Osteocyte (in vitro differentiated cells): ENCODE measurements around the gene SYNDIG1. TPM values are rescaled to one million over a fixed set of nuclear protein-coding genes. Genes with fewer than 3 reads are reported as not detected.

Experiments used
- DNase-seq: peaks from one replicate; pipeline ENCODE4 v3.0.0; 2021; ENCODE audit warnings: mixed read lengths; ENCODE audit not compliant: unreplicated experiment; ENCODE audit errors: extremely low spot score
- H3K27ac Mint-ChIP-seq: one replicate; pipeline ENCODE4 v1.8.0; 2021; ENCODE audit warnings: mild to moderate bottlenecking, mixed read lengths; ENCODE audit not compliant: unreplicated experiment
- H3K27me3 Mint-ChIP-seq: one replicate; pipeline ENCODE4 v1.8.0; 2021; ENCODE audit warnings: mixed read lengths; ENCODE audit not compliant: unreplicated experiment
- H3K36me3 Mint-ChIP-seq: one replicate; pipeline ENCODE4 v1.8.0; 2021; ENCODE audit warnings: mixed read lengths; ENCODE audit not compliant: unreplicated experiment
- H3K4me1 Mint-ChIP-seq: one replicate; pipeline ENCODE4 v1.8.0; 2021; ENCODE audit warnings: mixed read lengths; ENCODE audit not compliant: unreplicated experiment
- H3K4me3 Mint-ChIP-seq: one replicate; pipeline ENCODE4 v1.8.0; 2021; ENCODE audit warnings: mild to moderate bottlenecking, moderate library complexity, mixed read lengths; ENCODE audit not compliant: unreplicated experiment
- H3K9me3 Mint-ChIP-seq: one replicate; pipeline ENCODE4 v1.8.0; 2021; ENCODE audit warnings: mixed read lengths; ENCODE audit not compliant: unreplicated experiment
- total RNA-seq: library from RNA; stranded (reverse); gene quantifications from 2 replicates; pipeline ENCODE4 v1.2.1, GENCODE V29; 2021
- TF ChIP-seq, protein P1 (sequence below): fragments of 200-600 bp; sonication (generic); IDR thresholded peaks from 2 replicates; pipeline ENCODE4 v1.5.0; 2021; ENCODE audit warnings: antibody characterized with exemption, mild to moderate bottlenecking, moderate library complexity

Gene SYNDIG1
- total RNA-seq, 1 donor from 2014 or later = 0.40 TPM

DNA sequence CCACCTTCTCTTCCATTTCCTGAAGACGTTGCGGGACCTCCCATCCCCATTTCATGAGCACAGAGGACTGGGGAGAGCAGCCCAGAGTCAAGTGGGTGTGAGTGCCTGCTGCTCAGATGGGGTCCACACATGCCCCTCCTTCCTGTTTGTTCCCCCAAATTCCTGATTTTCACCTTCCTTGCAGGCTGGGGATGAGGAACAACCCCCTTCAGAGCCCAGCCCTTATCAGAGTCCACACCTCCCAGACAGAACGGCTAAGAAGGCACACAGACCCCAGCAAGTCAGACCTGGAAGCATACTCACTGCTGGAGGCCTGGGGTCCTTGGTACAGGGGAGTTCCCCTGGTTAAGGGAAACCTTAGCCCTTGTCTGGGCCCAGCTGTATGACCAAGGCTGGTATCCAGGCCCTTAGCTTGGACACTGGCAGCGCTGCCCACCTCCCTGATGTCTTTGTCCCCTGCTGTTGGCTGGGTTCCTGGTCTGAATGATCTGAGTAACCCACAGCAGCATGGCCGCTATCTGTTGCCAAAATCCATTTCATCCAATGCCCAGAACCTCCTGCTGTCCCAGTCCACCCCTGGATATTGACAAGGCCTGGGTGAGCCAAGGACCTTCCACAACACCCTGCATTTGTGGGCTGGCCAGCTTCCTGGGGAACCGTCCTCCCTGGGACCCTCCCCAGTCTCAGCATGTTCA lies 230.9 kb downstream of the SYNDIG1 start:
- TF ChIP-seq, protein P1, sequence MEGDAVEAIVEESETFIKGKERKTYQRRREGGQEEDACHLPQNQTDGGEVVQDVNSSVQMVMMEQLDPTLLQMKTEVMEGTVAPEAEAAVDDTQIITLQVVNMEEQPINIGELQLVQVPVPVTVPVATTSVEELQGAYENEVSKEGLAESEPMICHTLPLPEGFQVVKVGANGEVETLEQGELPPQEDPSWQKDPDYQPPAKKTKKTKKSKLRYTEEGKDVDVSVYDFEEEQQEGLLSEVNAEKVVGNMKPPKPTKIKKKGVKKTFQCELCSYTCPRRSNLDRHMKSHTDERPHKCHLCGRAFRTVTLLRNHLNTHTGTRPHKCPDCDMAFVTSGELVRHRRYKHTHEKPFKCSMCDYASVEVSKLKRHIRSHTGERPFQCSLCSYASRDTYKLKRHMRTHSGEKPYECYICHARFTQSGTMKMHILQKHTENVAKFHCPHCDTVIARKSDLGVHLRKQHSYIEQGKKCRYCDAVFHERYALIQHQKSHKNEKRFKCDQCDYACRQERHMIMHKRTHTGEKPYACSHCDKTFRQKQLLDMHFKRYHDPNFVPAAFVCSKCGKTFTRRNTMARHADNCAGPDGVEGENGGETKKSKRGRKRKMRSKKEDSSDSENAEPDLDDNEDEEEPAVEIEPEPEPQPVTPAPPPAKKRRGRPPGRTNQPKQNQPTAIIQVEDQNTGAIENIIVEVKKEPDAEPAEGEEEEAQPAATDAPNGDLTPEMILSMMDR = no peak
- no peaks in the 10 kb centered on the region for H3K9me3 Mint-ChIP-seq
- H3K27me3 Mint-ChIP-seq = peaks cover 10% of the 10 kb centered on the region
- no peak overlapping the region for H3K27ac Mint-ChIP-seq
- H3K4me3 Mint-ChIP-seq = no peak overlapping the region
- no peak for DNase-seq
- no peaks in the 10 kb centered on the region for H3K36me3 Mint-ChIP-seq
- H3K4me1 Mint-ChIP-seq = no peaks in the 10 kb centered on the region

GRCh38 chr20:24701027-24701426 lies 231.6 kb downstream of the SYNDIG1 start:
- no peaks in the 10 kb centered on the region for H3K9me3 Mint-ChIP-seq
- H3K27ac Mint-ChIP-seq = no peak overlapping the region
- peaks cover 12% of the 10 kb centered on the region for H3K27me3 Mint-ChIP-seq
- H3K36me3 Mint-ChIP-seq = no peaks in the 10 kb centered on the region
- no peaks in the 10 kb centered on the region for H3K4me1 Mint-ChIP-seq
- TF ChIP-seq, protein P1 = no peak
- peak; percentile 74 for DNase-seq
- no peak overlapping the region for H3K4me3 Mint-ChIP-seq

GRCh38 chr20:24701668-24702067 lies 232.2 kb downstream of the SYNDIG1 start:
- no peaks in the 10 kb centered on the region for H3K9me3 Mint-ChIP-seq
- H3K4me3 Mint-ChIP-seq = no peak overlapping the region
- DNase-seq = peak; percentile 77
- H3K27me3 Mint-ChIP-seq = peaks cover 18% of the 10 kb centered on the region
- TF ChIP-seq, protein P1 = no peak
- no peaks in the 10 kb centered on the region for H3K36me3 Mint-ChIP-seq
- H3K4me1 Mint-ChIP-seq = no peaks in the 10 kb centered on the region
- no peak overlapping the region for H3K27ac Mint-ChIP-seq

GRCh38 chr20:24702501-24703283 lies 233.3 kb downstream of the SYNDIG1 start:
- DNase-seq = peak; percentile 78
- no peaks in the 10 kb centered on the region for H3K9me3 Mint-ChIP-seq
- no peak overlapping the region for H3K27ac Mint-ChIP-seq
- TF ChIP-seq, protein P1 = no peak
- no peaks in the 10 kb centered on the region for H3K4me1 Mint-ChIP-seq
- no peaks in the 10 kb centered on the region for H3K36me3 Mint-ChIP-seq
- peaks cover 16% of the 10 kb centered on the region for H3K27me3 Mint-ChIP-seq
- H3K4me3 Mint-ChIP-seq = no peak overlapping the region

DNA sequence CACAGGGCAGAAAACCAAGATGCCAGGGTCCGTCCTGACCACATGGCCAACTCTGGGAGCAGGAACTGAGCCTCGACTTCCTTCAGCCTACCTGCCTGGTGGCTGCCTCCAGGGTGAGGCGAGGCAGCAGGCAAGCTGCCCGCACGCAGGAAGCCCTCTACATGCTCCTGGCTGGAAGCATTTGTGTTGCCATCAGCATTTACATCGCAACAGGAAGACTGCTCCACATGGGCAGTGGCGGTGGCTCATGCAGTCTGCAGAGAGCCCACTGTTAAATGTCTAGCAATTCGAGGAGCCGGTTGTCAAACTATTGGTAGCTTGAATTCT lies 233.8 kb downstream of the SYNDIG1 start:
- Mint-ChIP-seq H3K27me3 (peaks cover 17% of the 10 kb centered on the region), H3K4me3 (no peak overlapping the region), H3K36me3 (no peaks in the 10 kb centered on the region), H3K9me3 (no peaks in the 10 kb centered on the region), H3K27ac (no peak overlapping the region), H3K4me1 (no peaks in the 10 kb centered on the region)
- DNase-seq = no peak
- TF ChIP-seq, protein P1 = no peak
